OCI-LY3 (cell line): ENCODE results near the gene IMMP2L.
"Not testable (repeated sequence)": the region's sequence is repeated elsewhere in the genome, so short reads cannot be mapped to it uniquely, and the experiment has no call there.

Experiments used
- H2AFZ ChIP-seq: fragments of 200-600, 300-600 bp; shearing (Covaris generic); 2 replicates; pipeline ENCODE4 v1.6.0; 2014; ENCODE audit warnings: antibody characterized with exemption, low read depth, low read length
- H3K27ac ChIP-seq: fragments of 200-600, 300-600 bp; sonication (generic); 2 replicates; pipeline ENCODE4 v1.5.1; 2014; ENCODE audit warnings: mild to moderate bottlenecking, low read length, moderate library complexity, mixed read lengths
- H3K27me3 ChIP-seq: fragments of 200-600, 300-600 bp; sonication (generic); 2 replicates; pipeline ENCODE4 v1.6.1; 2014; ENCODE audit warnings: low read depth, low read length, mixed read lengths
- H3K36me3 ChIP-seq: fragments of 200-600, 300-600 bp; sonication (generic); replicated peaks from 2 replicates; pipeline ENCODE3; 2014; ENCODE audit warnings: low read depth, low read length, mixed read lengths
- H3K4me1 ChIP-seq: fragments of 300-600, 200-600 bp; sonication (generic); 2 replicates; pipeline ENCODE4 v1.6.1; 2014; ENCODE audit warnings: low read length, mixed read lengths
- H3K4me2 ChIP-seq: fragments of 200-600, 300-600 bp; sonication (generic); 2 replicates; pipeline ENCODE4 v1.6.1; 2014; ENCODE audit warnings: low read length, mixed read lengths
- H3K4me3 ChIP-seq: fragments of 300-600, 200-600 bp; sonication (generic); 2 replicates; pipeline ENCODE4 v1.5.1; 2014; ENCODE audit warnings: antibody characterized with exemption, mild to moderate bottlenecking, low read length, moderate library complexity
- H3K79me2 ChIP-seq: fragments of 300-600, 200-600 bp; shearing (Covaris generic); 2 replicates; pipeline ENCODE4 v1.6.1; 2014; ENCODE audit warnings: mild to moderate bottlenecking, low read length, mixed read lengths
- H3K9ac ChIP-seq: fragments of 300-600, 200-600 bp; shearing (Covaris generic); 2 replicates; pipeline ENCODE4 v1.6.0; 2014; ENCODE audit warnings: mild to moderate bottlenecking, low read length, moderate library complexity
- H3K9me3 ChIP-seq: fragments of 200-600, 300-600 bp; shearing (Covaris generic); 2 replicates; pipeline ENCODE4 v1.6.1; 2014; ENCODE audit warnings: low read length, mixed read lengths; ENCODE audit not compliant: insufficient read depth
- H4K20me1 ChIP-seq: fragments of 200-600, 300-600 bp; sonication (generic); 2 replicates; pipeline ENCODE4 v1.6.1; 2016; ENCODE audit warnings: low read length, mixed read lengths; ENCODE audit not compliant: insufficient read depth
- CTCF ChIP-seq: fragments of 200-600, 300-600 bp; sonication (generic); IDR thresholded peaks from 2 replicates; pipeline ENCODE4 v1.5.1; 2014; ENCODE audit warnings: antibody characterized with exemption, low read length, low read depth
- EZH2phosphoT487 ChIP-seq: fragments of 200-600 bp; shearing (Covaris generic); IDR thresholded peaks from 2 replicates; pipeline ENCODE4 v1.6.1; 2018; ENCODE audit warnings: antibody characterized with exemption, mixed run types, low read depth

IMMP2L gene

GRCh38 chr7:110664803-110665202 lies 897.5 kb downstream of the IMMP2L start:
- no peak for TF ChIP-seq EZH2phosphoT487

GRCh38 chr7:110660637-110661036 lies 901.7 kb downstream of the IMMP2L start:
- not testable (repeated sequence) for H3K4me3 ChIP-seq, H3K4me2 ChIP-seq, H3K79me2 ChIP-seq, H3K9me3 ChIP-seq, H3K27ac ChIP-seq, H2AFZ ChIP-seq, H3K4me1 ChIP-seq, H3K36me3 ChIP-seq, H3K9ac ChIP-seq, H3K27me3 ChIP-seq, H4K20me1 ChIP-seq

More at GRCh38 chr7:110664803-110665202, 897.5 kb downstream of the IMMP2L start:
- Histone ChIP-seq H4K20me1 (no peaks in the 10 kb centered on the region), H3K27me3 (no peaks in the 10 kb centered on the region), H3K79me2 (no peaks in the 10 kb centered on the region), H3K4me3 (no peak overlapping the region), H3K4me2 (no peak overlapping the region), H3K27ac (no peak overlapping the region), H3K36me3 (no peaks in the 10 kb centered on the region), H3K9ac (no peak overlapping the region), H2AFZ (no peak overlapping the region), H3K4me1 (no peaks in the 10 kb centered on the region), H3K9me3 (no peaks in the 10 kb centered on the region)

GRCh38 chr7:110650328-110650727 lies 912.0 kb downstream of the IMMP2L start:
- Histone ChIP-seq H3K9ac (no peak overlapping the region), H3K36me3 (no peaks in the 10 kb centered on the region), H3K9me3 (no peaks in the 10 kb centered on the region), H4K20me1 (no peaks in the 10 kb centered on the region), H3K79me2 (no peaks in the 10 kb centered on the region), H3K4me1 (no peaks in the 10 kb centered on the region), H3K27ac (no peak overlapping the region), H3K4me2 (no peak overlapping the region), H2AFZ (no peak overlapping the region), H3K4me3 (no peak overlapping the region), H3K27me3 (no peaks in the 10 kb centered on the region)
- TF ChIP-seq CTCF: no peak
- TF ChIP-seq EZH2phosphoT487: no peak

- no peaks in the 10 kb centered on the region for H3K9me3 ChIP-seq
- no peak for TF ChIP-seq CTCF
- TF ChIP-seq EZH2phosphoT487: no peak
Measured at GRCh38 chr7:110647266-110647665, 915.0 kb downstream of the IMMP2L start.

DNA sequence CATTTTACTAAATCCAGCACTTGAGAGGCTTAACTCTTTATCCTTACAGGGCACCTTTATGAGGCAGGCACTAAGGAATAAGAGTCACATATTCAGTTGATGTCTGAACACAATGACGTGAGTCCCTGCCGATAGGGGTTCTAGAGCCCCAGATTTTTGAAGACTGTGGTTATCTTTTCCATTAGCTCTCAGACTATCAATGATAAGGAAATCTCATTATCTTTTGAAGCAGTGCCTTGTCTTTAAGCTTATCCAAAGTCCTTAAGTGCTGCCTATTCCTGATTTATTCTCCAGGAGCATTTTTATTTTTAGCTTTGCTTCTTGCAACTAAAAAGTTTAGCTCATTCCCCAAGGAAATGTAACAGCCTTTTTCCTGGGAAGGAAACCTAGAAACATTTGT lies 915.5 kb downstream of the IMMP2L start:
- Histone ChIP-seq H4K20me1 (no peaks in the 10 kb centered on the region), H3K4me2 (no peak overlapping the region), H3K9ac (no peak overlapping the region), H2AFZ (no peak overlapping the region), H3K27me3 (no peaks in the 10 kb centered on the region), H3K79me2 (no peaks in the 10 kb centered on the region), H3K36me3 (no peaks in the 10 kb centered on the region), H3K9me3 (no peaks in the 10 kb centered on the region), H3K4me1 (no peaks in the 10 kb centered on the region), H3K27ac (no peak overlapping the region), H3K4me3 (no peak overlapping the region)
- no peak for TF ChIP-seq CTCF
- no peak for TF ChIP-seq EZH2phosphoT487

More at GRCh38 chr7:110647266-110647665, 915.0 kb downstream of the IMMP2L start:
- Histone ChIP-seq H2AFZ (no peak overlapping the region), H3K4me1 (no peaks in the 10 kb centered on the region), H3K27ac (no peak overlapping the region), H3K79me2 (no peaks in the 10 kb centered on the region), H3K4me2 (no peak overlapping the region), H3K9ac (no peak overlapping the region), H3K36me3 (no peaks in the 10 kb centered on the region), H3K4me3 (no peak overlapping the region), H4K20me1 (no peaks in the 10 kb centered on the region), H3K27me3 (no peaks in the 10 kb centered on the region)
